ENCODE data around the gene CHD9.

- TF ChIP-seq EZH2 (IDR thresholded peaks at IDR 0.05) (no peak), CTCF (IDR thresholded peaks at IDR 0.05) (no peak), EZH2phosphoT487 (IDR thresholded peaks at IDR 0.05) (no peak)
These were observed 4.1 kb downstream of the CHD9 start for GRCh38 chr16:53058882-53059281.
